Neuronal stem cell (in vitro differentiated cells): Measurements from ENCODE around the gene ATE1.

ENCODE experiments used
- DNase-seq: peaks from one replicate; pipeline ENCODE4 v3.0.0-alpha.2; 2013; ENCODE audit warnings: low spot score
- H2AFZ ChIP-seq: one replicate; pipeline ENCODE4 v1.6.1; 2013; ENCODE audit warnings: mild to moderate bottlenecking, low read length, inconsistent platforms
- H2AK5ac ChIP-seq: 2 replicates; pipeline ENCODE4 v1.6.1; 2013; ENCODE audit warnings: low read depth, mild to moderate bottlenecking, inconsistent platforms, low read length, moderate library complexity, mixed read lengths
- H2BK120ac ChIP-seq: 2 replicates; pipeline ENCODE4 v1.6.1; 2013; ENCODE audit warnings: low read depth, mild to moderate bottlenecking, inconsistent platforms, low read length, moderate library complexity, mixed read lengths
- H2BK12ac ChIP-seq: one replicate; pipeline ENCODE4 v1.6.1; 2013; ENCODE audit warnings: low read length, inconsistent platforms
- H2BK15ac ChIP-seq: 2 replicates; pipeline ENCODE4 v1.6.1; 2013; ENCODE audit warnings: mild to moderate bottlenecking, low read length, inconsistent platforms, mixed read lengths
- H2BK5ac ChIP-seq: one replicate; pipeline ENCODE4 v1.6.1; 2013; ENCODE audit warnings: inconsistent platforms, mild to moderate bottlenecking, low read length, moderate library complexity
- H3K14ac ChIP-seq: one replicate; pipeline ENCODE4 v1.6.1; 2013; ENCODE audit warnings: low read length, inconsistent platforms
- H3K18ac ChIP-seq: 2 replicates; pipeline ENCODE4 v1.6.1; 2013; ENCODE audit warnings: low read length, inconsistent platforms
- H3K23ac ChIP-seq: 2 replicates; pipeline ENCODE4 v1.6.1; 2013; ENCODE audit warnings: low read depth, mild to moderate bottlenecking, mixed read lengths, low read length, inconsistent platforms; ENCODE audit not compliant: poor library complexity
- H3K27ac ChIP-seq: replicated peaks from 3 replicates; pipeline ENCODE4 v1.5.1; 2013; ENCODE audit warnings: low read length, inconsistent platforms
- H3K27me3 ChIP-seq, 3 experiments: 2 replicates each; pipeline ENCODE4 v1.6.1; 2013; ENCODE audit warnings: low read length in 3 of 3, mild to moderate bottlenecking in 2 of 3, inconsistent platforms in 1 of 3, low read depth in 1 of 3, mixed read lengths in 1 of 3, moderate library complexity in 1 of 3; ENCODE audit not compliant: control insufficient read depth in 3 of 3, insufficient read depth in 3 of 3
- H3K36me3 ChIP-seq, 2 donors: replicated peaks in 1 of 2; 2 replicates each; pipeline ENCODE4 v1.6.1; 2013; ENCODE audit warnings: low read length in 2 of 2; ENCODE audit not compliant: control insufficient read depth in 2 of 2, insufficient read depth in 2 of 2
- H3K4ac ChIP-seq: 2 replicates; pipeline ENCODE4 v1.6.1; 2013; ENCODE audit warnings: inconsistent platforms, mild to moderate bottlenecking, low read length, moderate library complexity
- H3K4me1 ChIP-seq, 2 donors: 1 replicate in 1 of 2; 2 replicates in 1 of 2; pipeline ENCODE4 v1.6.1; 2013; ENCODE audit warnings: low read length in 2 of 2, low read depth in 1 of 2; ENCODE audit not compliant: control insufficient read depth in 2 of 2, insufficient read depth in 1 of 2
- H3K4me2 ChIP-seq: one replicate; pipeline ENCODE4 v1.6.1; 2013; ENCODE audit warnings: mild to moderate bottlenecking, low read length, inconsistent platforms; ENCODE audit not compliant: insufficient read depth, poor library complexity, severe bottlenecking
- H3K4me3 ChIP-seq, 2 donors: 2 replicates each; pipeline ENCODE4 v1.5.1; 2013; ENCODE audit warnings: low read length in 2 of 2, mild to moderate bottlenecking in 2 of 2, inconsistent platforms in 1 of 2, moderate library complexity in 1 of 2
- H3K79me1 ChIP-seq: one replicate; pipeline ENCODE4 v1.6.1; 2013; ENCODE audit warnings: low read depth, mild to moderate bottlenecking, inconsistent platforms, low read length, moderate library complexity
- H3K9ac ChIP-seq: one replicate; pipeline ENCODE4 v1.6.1; 2013; ENCODE audit warnings: mild to moderate bottlenecking, low read depth, low read length, inconsistent platforms; ENCODE audit not compliant: poor library complexity
- H3K9me3 ChIP-seq, 2 donors: replicated peaks in 1 of 2; 2 replicates each; pipeline versions ENCODE3 to v1.6.1; 2013; ENCODE audit warnings: low read length in 2 of 2, mild to moderate bottlenecking in 2 of 2, inconsistent platforms in 1 of 2, low read depth in 1 of 2, mixed read lengths in 1 of 2, moderate library complexity in 1 of 2; ENCODE audit not compliant: control insufficient read depth in 2 of 2, insufficient read depth in 1 of 2
- H4K8ac ChIP-seq: one replicate; pipeline ENCODE4 v1.6.1; 2013; ENCODE audit warnings: low read depth, mild to moderate bottlenecking, inconsistent platforms, low read length, moderate library complexity
- H4K91ac ChIP-seq: one replicate; pipeline ENCODE4 v1.6.1; 2013; ENCODE audit warnings: low read length, low read depth, mild to moderate bottlenecking, inconsistent platforms; ENCODE audit not compliant: poor library complexity
- WGBS, 2 donors: extraction: QIAGEN DNeasy Blood & Tissue Kit; methylation state at CpG; one replicate each; pipeline ENCODE4 v1.1.7; 2013; ENCODE audit warnings: missing lambda C conversion rate in 2 of 2, mixed read lengths in 1 of 2; ENCODE audit not compliant: insufficient read length in 2 of 2, insufficient replicate concordance in 1 of 2; ENCODE audit errors: extremely low coverage in 2 of 2; 5-methylcytosine and 5-hydroxymethylcytosine counted together

The ATE1 gene

GRCh38 chr10:121813211-121813815 is 114.5 kb downstream of the ATE1 start:
- H3K18ac ChIP-seq: no peak overlapping the region
- no peak overlapping the region for H2AFZ ChIP-seq
- no peak overlapping the region for H2AK5ac ChIP-seq
- H3K36me3 ChIP-seq: peaks cover 0 to 3% of the 10 kb centered on the region in 2 donors
- no peak for DNase-seq
- H3K14ac ChIP-seq: no peak overlapping the region
- no peak overlapping the region for H3K23ac ChIP-seq
- no CpG with 5 or more reads among the region's 1 CpG for WGBS, 2 donors
- no peak overlapping the region for H2BK120ac ChIP-seq
- H4K8ac ChIP-seq: no peak overlapping the region
- H2BK15ac ChIP-seq: no peak overlapping the region
- no peak overlapping the region for H2BK12ac ChIP-seq
- no peaks in the 10 kb centered on the region for H3K4me1 ChIP-seq
- H3K27me3 ChIP-seq: no peaks in the 10 kb centered on the region
- no peak overlapping the region for H3K27ac ChIP-seq
- H3K4me3 ChIP-seq: no peak overlapping the region
- no peak overlapping the region for H4K91ac ChIP-seq
- H2BK5ac ChIP-seq: no peak overlapping the region
- no peaks in the 10 kb centered on the region for H3K79me1 ChIP-seq
- no peak overlapping the region for H3K4me2 ChIP-seq
- H3K9me3 ChIP-seq: no peaks in the 10 kb centered on the region
- no peak overlapping the region for H3K9ac ChIP-seq
- H3K4ac ChIP-seq: no peak overlapping the region

- Histone ChIP-seq H3K9ac (no peak overlapping the region), H3K4me3 (no peak overlapping the region), H3K79me1 (no peaks in the 10 kb centered on the region), H2BK5ac (no peak overlapping the region), H3K18ac (no peak overlapping the region), H3K27me3 (no peaks in the 10 kb centered on the region), H3K36me3 (peaks cover 0 to 3% of the 10 kb centered on the region in 2 donors), H3K14ac (no peak overlapping the region), H3K4me2 (no peak overlapping the region), H4K8ac (no peak overlapping the region), H3K23ac (no peak overlapping the region), H3K9me3 (no peaks in the 10 kb centered on the region), H4K91ac (no peak overlapping the region), H2BK120ac (no peak overlapping the region), H3K4ac (no peak overlapping the region), H2BK15ac (no peak overlapping the region), H2BK12ac (no peak overlapping the region), H3K27ac (no peak overlapping the region), H3K4me1 (no peaks in the 10 kb centered on the region), H2AK5ac (no peak overlapping the region), H2AFZ (no peak overlapping the region)
- DNase-seq: no peak
- WGBS, 2 donors: no CpG with 5 or more reads among the region's 4 CpGs
Observed at GRCh38 chr10:121812031-121812430, 115.8 kb downstream of the ATE1 start.

- DNase-seq: no peak
- Histone ChIP-seq H3K79me1 (no peaks in the 10 kb centered on the region), H3K4me3 (no peak overlapping the region), H3K4ac (no peak overlapping the region), H3K27ac (no peak overlapping the region), H3K9me3 (no peaks in the 10 kb centered on the region), H2AK5ac (no peak overlapping the region), H2AFZ (no peak overlapping the region), H3K36me3 (peaks cover 0 to 2% of the 10 kb centered on the region in 2 donors), H3K18ac (no peak overlapping the region), H3K4me2 (no peak overlapping the region), H3K23ac (no peak overlapping the region), H2BK5ac (no peak overlapping the region), H3K27me3 (no peaks in the 10 kb centered on the region), H3K9ac (no peak overlapping the region), H2BK120ac (no peak overlapping the region), H4K91ac (no peak overlapping the region), H2BK12ac (no peak overlapping the region), H3K4me1 (no peaks in the 10 kb centered on the region), H4K8ac (no peak overlapping the region), H3K14ac (no peak overlapping the region), H2BK15ac (no peak overlapping the region)
- WGBS, 2 donors: no CpG with 5 or more reads among the region's 2 CpGs
Observed at GRCh38 chr10:121811386-121811785, 116.4 kb downstream of the ATE1 start.

GRCh38 chr10:121808835-121809234 is 119.0 kb downstream of the ATE1 start:
- Histone ChIP-seq H4K91ac (no peak overlapping the region), H3K4me3 (no peak overlapping the region), H2BK12ac (no peak overlapping the region), H2AK5ac (no peak overlapping the region), H3K4me2 (no peak overlapping the region), H3K27me3 (no peaks in the 10 kb centered on the region), H2BK120ac (no peak overlapping the region), H2BK15ac (no peak overlapping the region), H2BK5ac (no peak overlapping the region), H3K9me3 (no peaks in the 10 kb centered on the region), H2AFZ (no peak overlapping the region), H3K79me1 (no peaks in the 10 kb centered on the region), H4K8ac (no peak overlapping the region), H3K36me3 (no peaks in the 10 kb centered on the region), H3K4ac (no peak overlapping the region), H3K9ac (no peak overlapping the region), H3K27ac (no peak overlapping the region), H3K23ac (no peak overlapping the region), H3K18ac (no peak overlapping the region), H3K14ac (no peak overlapping the region), H3K4me1 (no peaks in the 10 kb centered on the region)
- DNase-seq: no peak
- no CpG with 5 or more reads among the region's 2 CpGs for WGBS, 2 donors
